Measurements from ENCODE around the gene MFAP4.

DNA sequence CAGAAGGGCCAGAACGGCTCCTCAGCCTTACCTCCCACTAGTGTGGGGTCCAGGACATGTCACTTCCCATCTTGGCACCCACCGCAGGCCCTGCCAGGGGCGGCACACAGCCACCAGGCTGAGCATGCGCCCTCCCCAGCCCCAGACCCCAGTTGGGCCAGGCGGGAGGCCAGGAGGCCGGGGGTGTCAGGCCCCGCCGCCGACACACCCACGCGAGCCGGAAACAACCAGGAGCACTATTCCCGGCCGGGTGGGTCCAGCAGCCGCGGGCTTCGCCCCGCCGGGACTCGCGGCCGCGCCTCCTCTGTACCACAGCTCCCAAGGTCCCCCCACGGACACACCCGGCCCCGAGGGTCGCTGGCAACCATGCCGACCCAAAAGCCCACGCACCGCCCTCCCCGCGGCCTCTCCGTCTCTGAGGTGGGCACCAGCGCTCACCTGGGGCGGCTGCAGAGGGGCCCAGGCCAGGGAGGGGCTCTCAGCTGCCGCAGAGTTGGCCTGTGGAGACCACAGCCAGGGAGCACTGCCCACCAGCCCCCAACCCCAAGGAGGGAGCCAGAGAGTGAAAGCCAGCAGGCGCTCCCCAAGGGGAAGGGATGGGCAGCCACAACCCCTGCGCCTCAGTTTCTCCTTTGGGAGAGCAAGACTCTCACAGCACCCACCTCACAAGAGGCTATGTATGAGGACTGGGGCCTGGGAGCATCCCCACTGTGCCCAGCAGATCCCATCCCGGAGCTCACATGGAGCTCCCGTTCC lies 42.5 kb downstream of the MFAP4 start:
- TF ChIP-seq, protein P1, sequence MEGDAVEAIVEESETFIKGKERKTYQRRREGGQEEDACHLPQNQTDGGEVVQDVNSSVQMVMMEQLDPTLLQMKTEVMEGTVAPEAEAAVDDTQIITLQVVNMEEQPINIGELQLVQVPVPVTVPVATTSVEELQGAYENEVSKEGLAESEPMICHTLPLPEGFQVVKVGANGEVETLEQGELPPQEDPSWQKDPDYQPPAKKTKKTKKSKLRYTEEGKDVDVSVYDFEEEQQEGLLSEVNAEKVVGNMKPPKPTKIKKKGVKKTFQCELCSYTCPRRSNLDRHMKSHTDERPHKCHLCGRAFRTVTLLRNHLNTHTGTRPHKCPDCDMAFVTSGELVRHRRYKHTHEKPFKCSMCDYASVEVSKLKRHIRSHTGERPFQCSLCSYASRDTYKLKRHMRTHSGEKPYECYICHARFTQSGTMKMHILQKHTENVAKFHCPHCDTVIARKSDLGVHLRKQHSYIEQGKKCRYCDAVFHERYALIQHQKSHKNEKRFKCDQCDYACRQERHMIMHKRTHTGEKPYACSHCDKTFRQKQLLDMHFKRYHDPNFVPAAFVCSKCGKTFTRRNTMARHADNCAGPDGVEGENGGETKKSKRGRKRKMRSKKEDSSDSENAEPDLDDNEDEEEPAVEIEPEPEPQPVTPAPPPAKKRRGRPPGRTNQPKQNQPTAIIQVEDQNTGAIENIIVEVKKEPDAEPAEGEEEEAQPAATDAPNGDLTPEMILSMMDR (IDR thresholded peaks at IDR 0.05; ENCODE audit: poor library complexity, severe bottlenecking): no peak
- TF ChIP-seq EP300 (conservative IDR thresholded peaks at IDR 0.05; ENCODE audit: poor library complexity, severe bottlenecking) (no peak), MXI1 (conservative IDR thresholded peaks at IDR 0.05; ENCODE audit: poor library complexity, severe bottlenecking) (no peak), POLR2AphosphoS5 (IDR thresholded peaks at IDR 0.05) (no peak)

Measured in neural cell (in vitro differentiated cells).